Right lobe of liver (tissue), 4 donors: ENCODE results near the gene PLXNA1.

Experiments
- CTCF ChIP-seq, 4 donors: fragments of 200-600 bp in 3 of 4; fragments of 450-650 bp in 1 of 4; IDR thresholded peaks; one replicate each; pipeline versions ENCODE4 v1.5.1 to v1.8.0; 2016 to 2022; ENCODE audit warnings: antibody characterized with exemption in 4 of 4, mild to moderate bottlenecking in 2 of 4
- POLR2A ChIP-seq: fragments of 450-650 bp; IDR thresholded peaks from one replicate; pipeline ENCODE4 v1.6.1; 2017; ENCODE audit warnings: antibody characterized with exemption, mild to moderate bottlenecking
- donor health status: DM: no; HTN: no; CAD: no.
- donor health status: DM: no; HTN: no; CAD: no.
- donor health status: DM: no; HTN: yes; CAD: no.

GRCh38 chr3:127011270-127011992 is 28.5 kb downstream of the PLXNA1 start:
- no peak for TF ChIP-seq POLR2A
- TF ChIP-seq CTCF (IDR thresholded peaks at IDR 0.05), result no peak
